Measurements from ENCODE around the gene COL26A1. TPM values are rescaled to one million over a fixed set of nuclear protein-coding genes. Genes with fewer than 3 reads are reported as not detected.

The COL26A1 gene
- total and polyA plus RNA-seq, 7 experiments from 2014 or later, result 0.24 TPM; not detected in 6

DNA sequence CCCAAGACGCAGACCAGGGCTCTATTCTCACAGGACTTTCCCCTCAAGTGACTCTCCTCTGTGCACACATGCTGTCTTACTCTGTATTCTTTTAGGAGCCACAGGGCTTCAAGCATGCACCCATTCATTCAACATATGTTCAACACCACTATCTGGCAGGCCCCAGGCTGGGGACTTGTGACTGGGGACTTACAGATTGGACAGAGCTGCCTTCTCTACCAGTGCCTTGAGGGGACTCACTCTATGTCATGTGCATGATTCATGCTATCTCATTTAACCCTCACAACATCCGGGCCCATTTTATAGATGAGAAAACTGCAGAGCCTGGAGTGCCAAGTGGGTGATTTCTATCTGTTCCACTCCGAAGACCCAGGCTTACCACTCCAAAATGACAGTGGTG lies 232.1 kb downstream of the COL26A1 start:
- no peak overlapping the region for H3K4me3 ChIP-seq (ENCODE audit: low read length)
- H3K9me3 ChIP-seq (ENCODE audit: control insufficient read depth in 2 of 3, low read length in 3 of 3), result no peaks in the 10 kb centered on the region
- ChIA-PET POLR2A (no interaction called here), CTCF (no interaction called here)
- ATAC-seq (no peak), DNase-seq (no peak)
- H3K4me1 ChIP-seq (ENCODE audit: control insufficient read depth in 2 of 2, insufficient read depth in 2 of 2, low read length in 2 of 2), result no peaks in the 10 kb centered on the region
- no peaks in the 10 kb centered on the region for H3K27me3 ChIP-seq (ENCODE audit: control insufficient read depth in 2 of 2, insufficient read depth in 2 of 2, low read length in 2 of 2)
- H3K9me3 Mint-ChIP-seq, result no peaks in the 10 kb centered on the region
- intact Hi-C loops (cut with micrococcal nuclease), result no loop called here
- H3K4me3 Mint-ChIP-seq, result no peak overlapping the region
- H3K4me1 Mint-ChIP-seq, result no peaks in the 10 kb centered on the region
- H3K36me3 ChIP-seq (ENCODE audit: control insufficient read depth in 2 of 3, insufficient read depth in 3 of 3, low read length in 3 of 3), result no peaks in the 10 kb centered on the region
- no peak overlapping the region for H3K27ac ChIP-seq (ENCODE audit: low read depth, low read length)
- H3K27me3 Mint-ChIP-seq, result peaks cover 0 to 6% (median 0%) of the 10 kb centered on the region in 5 donors
- H3K27ac Mint-ChIP-seq, result no peak overlapping the region
- H3K36me3 Mint-ChIP-seq, result no peaks in the 10 kb centered on the region

- no peaks in the 10 kb centered on the region for H3K4me1 Mint-ChIP-seq
- Histone ChIP-seq H3K27ac (ENCODE audit: low read depth, low read length) (no peak overlapping the region), H3K9me3 (ENCODE audit: control insufficient read depth in 2 of 3, low read length in 3 of 3) (no peaks in the 10 kb centered on the region), H3K36me3 (ENCODE audit: control insufficient read depth in 2 of 3, insufficient read depth in 3 of 3, low read length in 3 of 3) (no peaks in the 10 kb centered on the region), H3K4me3 (ENCODE audit: low read length) (no peak overlapping the region), H3K4me1 (ENCODE audit: control insufficient read depth in 2 of 2, insufficient read depth in 2 of 2, low read length in 2 of 2) (no peaks in the 10 kb centered on the region), H3K27me3 (ENCODE audit: control insufficient read depth in 2 of 2, insufficient read depth in 2 of 2, low read length in 2 of 2) (no peaks in the 10 kb centered on the region)
- ChIA-PET POLR2A (no interaction called here), CTCF (no interaction called here)
- no peak for ATAC-seq
- intact Hi-C loops (cut with micrococcal nuclease), result no loop called here
- H3K27ac Mint-ChIP-seq, result no peak overlapping the region
- DNase-seq, result no peak
- no peaks in the 10 kb centered on the region for H3K36me3 Mint-ChIP-seq
- no peak overlapping the region for H3K4me3 Mint-ChIP-seq
- peaks cover 0 to 6% (median 0%) of the 10 kb centered on the region in 5 donors for H3K27me3 Mint-ChIP-seq
- no peaks in the 10 kb centered on the region for H3K9me3 Mint-ChIP-seq
Measured at GRCh38 chr7:101595246-101595645, 232.6 kb downstream of the COL26A1 start.

DNA sequence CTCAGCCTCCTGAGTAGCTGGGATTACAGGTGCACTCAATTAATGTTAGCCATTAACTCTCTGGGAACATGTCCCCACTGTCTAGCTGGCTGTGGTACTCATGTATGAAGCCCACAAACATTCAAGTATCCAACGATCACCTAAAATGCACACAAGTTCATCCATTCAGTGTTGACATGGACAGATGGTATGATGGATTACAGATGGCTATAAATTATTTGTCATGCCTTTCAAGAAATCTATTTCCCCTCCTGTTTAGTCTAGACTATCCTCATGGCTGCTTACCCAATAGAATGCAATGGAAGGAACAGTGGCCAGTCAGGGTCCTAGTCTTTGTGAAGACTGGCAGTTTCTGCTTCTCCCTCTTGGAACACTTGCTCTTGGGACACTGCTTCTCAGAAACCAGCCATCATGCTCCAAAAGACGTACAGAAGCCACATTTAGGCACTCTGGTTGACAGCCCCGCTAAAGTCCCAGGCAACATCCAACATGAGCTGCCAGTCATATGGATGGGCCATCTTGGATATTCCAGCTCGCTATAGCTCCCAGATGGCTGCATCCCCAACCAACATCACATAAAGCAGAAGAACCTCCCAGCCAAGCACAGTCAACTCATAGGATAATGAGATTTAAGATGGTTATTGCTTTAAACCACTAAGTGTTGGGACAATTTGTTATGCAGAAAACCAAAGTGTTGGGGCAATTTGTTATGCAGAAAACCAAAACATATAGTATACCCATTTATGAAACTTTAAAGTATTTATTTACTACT lies 233.3 kb downstream of the COL26A1 start:
- no peaks in the 10 kb centered on the region for H3K36me3 ChIP-seq (ENCODE audit: control insufficient read depth in 2 of 3, insufficient read depth in 3 of 3, low read length in 3 of 3)
- Mint-ChIP-seq H3K9me3 (no peaks in the 10 kb centered on the region), H3K27ac (no peak overlapping the region), H3K36me3 (no peaks in the 10 kb centered on the region), H3K27me3 (peaks cover 0 to 6% (median 0%) of the 10 kb centered on the region in 5 donors), H3K4me3 (no peak overlapping the region), H3K4me1 (no peaks in the 10 kb centered on the region)
- DNase-seq (no peak), ATAC-seq (no peak)
- H3K27ac ChIP-seq (ENCODE audit: low read depth, low read length), result no peak overlapping the region
- ChIA-PET CTCF (no interaction called here), POLR2A (no interaction called here)
- H3K9me3 ChIP-seq (ENCODE audit: control insufficient read depth in 2 of 3, low read length in 3 of 3), result no peaks in the 10 kb centered on the region
- H3K4me3 ChIP-seq (ENCODE audit: low read length), result no peak overlapping the region
- intact Hi-C loops (cut with micrococcal nuclease), result no loop called here
- no peaks in the 10 kb centered on the region for H3K27me3 ChIP-seq (ENCODE audit: control insufficient read depth in 2 of 2, insufficient read depth in 2 of 2, low read length in 2 of 2)
- no peaks in the 10 kb centered on the region for H3K4me1 ChIP-seq (ENCODE audit: control insufficient read depth in 2 of 2, insufficient read depth in 2 of 2, low read length in 2 of 2)

DNA sequence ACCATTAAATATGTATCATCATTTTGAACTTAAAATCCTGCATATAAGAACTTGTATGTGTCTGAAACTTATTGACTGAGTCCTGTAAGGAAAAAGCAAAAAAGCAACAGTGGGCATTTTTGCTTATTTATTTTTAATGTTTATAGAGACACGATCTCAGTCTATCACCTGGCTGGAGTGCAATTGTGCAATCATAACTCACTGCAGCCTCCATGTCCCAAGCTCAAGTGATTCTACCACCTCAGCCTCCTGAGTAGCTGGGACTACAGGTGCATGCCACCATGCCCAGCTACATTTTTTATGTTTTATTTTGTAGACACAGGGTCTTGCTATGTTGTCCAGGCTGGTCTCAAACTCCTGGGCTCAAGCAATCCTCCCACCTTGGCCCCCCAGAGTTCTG lies 234.2 kb downstream of the COL26A1 start:
- no peak overlapping the region for H3K27ac ChIP-seq (ENCODE audit: low read depth, low read length)
- H3K36me3 Mint-ChIP-seq, result no peaks in the 10 kb centered on the region
- DNase-seq (no peak), ATAC-seq (no peak)
- H3K36me3 ChIP-seq (ENCODE audit: control insufficient read depth in 2 of 3, insufficient read depth in 3 of 3, low read length in 3 of 3), result no peaks in the 10 kb centered on the region
- no peak overlapping the region for H3K27ac Mint-ChIP-seq
- H3K9me3 ChIP-seq (ENCODE audit: control insufficient read depth in 2 of 3, low read length in 3 of 3), result no peaks in the 10 kb centered on the region
- no peaks in the 10 kb centered on the region for H3K9me3 Mint-ChIP-seq
- H3K4me1 ChIP-seq (ENCODE audit: control insufficient read depth in 2 of 2, insufficient read depth in 2 of 2, low read length in 2 of 2), result no peaks in the 10 kb centered on the region
- no peak overlapping the region for H3K4me3 ChIP-seq (ENCODE audit: low read length)
- CTCF ChIA-PET, result no interaction called here
- peaks cover 0 to 6% (median 0%) of the 10 kb centered on the region in 5 donors for H3K27me3 Mint-ChIP-seq
- no peaks in the 10 kb centered on the region for H3K4me1 Mint-ChIP-seq
- POLR2A ChIA-PET, result no interaction called here
- H3K4me3 Mint-ChIP-seq, result no peak overlapping the region
- no peaks in the 10 kb centered on the region for H3K27me3 ChIP-seq (ENCODE audit: control insufficient read depth in 2 of 2, insufficient read depth in 2 of 2, low read length in 2 of 2)
- intact Hi-C loops (cut with micrococcal nuclease), result no loop called here

- H3K27me3 Mint-ChIP-seq, result peaks cover 0 to 6% (median 0%) of the 10 kb centered on the region in 5 donors
- POLR2A ChIA-PET, result no interaction called here
Measured at GRCh38 chr7:101597941-101598340, 235.3 kb downstream of the COL26A1 start.

GRCh38 chr7:101598422-101598985 lies 235.8 kb downstream of the COL26A1 start:
- Mint-ChIP-seq H3K9me3 (no peaks in the 10 kb centered on the region), H3K27me3 (peaks cover 0 to 6% (median 0%) of the 10 kb centered on the region in 5 donors), H3K4me1 (no peaks in the 10 kb centered on the region), H3K36me3 (no peaks in the 10 kb centered on the region), H3K4me3 (no peak overlapping the region), H3K27ac (no peak overlapping the region)
- ATAC-seq, result no peak
- ChIA-PET CTCF (no interaction called here), POLR2A (no interaction called here)
- Histone ChIP-seq H3K9me3 (ENCODE audit: control insufficient read depth in 2 of 3, low read length in 3 of 3) (no peaks in the 10 kb centered on the region), H3K27me3 (ENCODE audit: control insufficient read depth in 2 of 2, insufficient read depth in 2 of 2, low read length in 2 of 2) (no peaks in the 10 kb centered on the region), H3K4me3 (ENCODE audit: low read length) (no peak overlapping the region), H3K36me3 (ENCODE audit: control insufficient read depth in 2 of 3, insufficient read depth in 3 of 3, low read length in 3 of 3) (no peaks in the 10 kb centered on the region), H3K4me1 (ENCODE audit: control insufficient read depth in 2 of 2, insufficient read depth in 2 of 2, low read length in 2 of 2) (no peaks in the 10 kb centered on the region), H3K27ac (ENCODE audit: low read depth, low read length) (no peak overlapping the region)
- DNase-seq, result no peak
- intact Hi-C loops (cut with micrococcal nuclease), result no loop called here

More at GRCh38 chr7:101597941-101598340, 235.3 kb downstream of the COL26A1 start:
- Histone ChIP-seq H3K4me1 (ENCODE audit: control insufficient read depth in 2 of 2, insufficient read depth in 2 of 2, low read length in 2 of 2) (no peaks in the 10 kb centered on the region), H3K27me3 (ENCODE audit: control insufficient read depth in 2 of 2, insufficient read depth in 2 of 2, low read length in 2 of 2) (no peaks in the 10 kb centered on the region), H3K36me3 (ENCODE audit: control insufficient read depth in 2 of 3, insufficient read depth in 3 of 3, low read length in 3 of 3) (no peaks in the 10 kb centered on the region), H3K9me3 (ENCODE audit: control insufficient read depth in 2 of 3, low read length in 3 of 3) (no peaks in the 10 kb centered on the region), H3K4me3 (ENCODE audit: low read length) (no peak overlapping the region), H3K27ac (ENCODE audit: low read depth, low read length) (no peak overlapping the region)
- DNase-seq, result no peak
- CTCF ChIA-PET, result no interaction called here
- H3K9me3 Mint-ChIP-seq, result no peaks in the 10 kb centered on the region
- ATAC-seq, result no peak
- no peaks in the 10 kb centered on the region for H3K4me1 Mint-ChIP-seq
- intact Hi-C loops (cut with micrococcal nuclease), result no loop called here
- no peak overlapping the region for H3K4me3 Mint-ChIP-seq
- H3K27ac Mint-ChIP-seq, result no peak overlapping the region
- no peaks in the 10 kb centered on the region for H3K36me3 Mint-ChIP-seq

Data from naive thymus-derived CD4-positive, alpha-beta T cell (primary cell).